ENCODE results near the gene KAT2B. TPM values are rescaled to one million over a fixed set of nuclear protein-coding genes. Genes with fewer than 3 reads are reported as not detected.

Gene KAT2B
- total and polyA plus RNA-seq, 2 of the 8 experiments (the other 6 are each of a cell fraction or from before 2014, with no cell fraction given) = 0.24 to 0.91 TPM

DNA sequence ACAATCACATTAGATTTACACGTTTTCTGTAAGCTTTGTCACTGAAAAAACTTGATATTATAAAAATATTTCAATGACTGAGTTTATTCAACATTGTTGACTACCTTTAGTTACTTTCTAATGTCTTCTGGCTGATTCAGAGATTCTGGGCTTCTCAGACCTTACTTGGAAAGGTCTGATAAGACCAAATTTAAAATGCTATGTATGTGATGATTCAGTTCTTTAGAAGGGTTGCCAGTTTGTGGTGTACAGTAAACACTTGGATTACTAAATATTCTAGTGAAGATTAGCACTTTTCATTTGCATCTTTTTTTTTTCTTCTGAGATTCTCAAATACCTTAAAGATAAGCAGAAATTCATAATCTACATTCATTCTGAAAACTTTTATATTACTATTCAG lies 96.0 kb downstream of the KAT2B start:
- Histone ChIP-seq H3K4me1 (replicated peaks in 1 of 4; ENCODE audit: control insufficient read depth in 3 of 4, insufficient read depth in 4 of 4, low read length in 3 of 4) (no peaks in the 10 kb centered on the region), H3K23ac (ENCODE audit: insufficient read length) (no peak overlapping the region), H3K18ac (ENCODE audit: extremely low read depth, low read length) (no peak overlapping the region), H2BK5ac (ENCODE audit: low read depth, low read length) (no peak overlapping the region), H4K20me1 (replicated peaks in 1 of 2; ENCODE audit: control insufficient read depth in 1 of 2, insufficient read depth in 2 of 2, low read length in 2 of 2) (no peaks in the 10 kb centered on the region), H3K9ac (replicated peaks in 1 of 4; ENCODE audit: extremely low read depth in 1 of 4, low read depth in 3 of 4, low read length in 3 of 4) (no peak overlapping the region), H2BK15ac (ENCODE audit: low read length) (no peak overlapping the region), H3K4ac (replicated peaks; ENCODE audit: insufficient read length, low read depth, low read length) (no peak overlapping the region), H4K91ac (replicated peaks; ENCODE audit: insufficient read length, low read length) (no peak overlapping the region), H3K36me3 (ENCODE audit: control insufficient read depth in 2 of 4, insufficient read depth in 4 of 4, low read length in 3 of 4) (no peaks in the 10 kb centered on the region), H2BK20ac (ENCODE audit: low read length) (no peak overlapping the region), H3K14ac (ENCODE audit: insufficient read length) (no peak overlapping the region), H3K56ac (replicated peaks; ENCODE audit: insufficient read length, low read depth, low read length) (no peak overlapping the region), H3K79me2 (ENCODE audit: control insufficient read depth in 1 of 2, insufficient read depth in 2 of 2, low read length in 2 of 2) (no peaks in the 10 kb centered on the region), H3K23me2 (ENCODE audit: low read depth, low read length) (no peaks in the 10 kb centered on the region), H3K4me3 (ENCODE audit: extremely low read depth in 1 of 4, insufficient read depth in 2 of 4, low read depth in 3 of 4, low read length in 4 of 4) (no peak overlapping the region), H2AFZ (ENCODE audit: low read length) (no peak overlapping the region), H3K9me3 (ENCODE audit: insufficient read depth in 2 of 2, low read depth in 1 of 2, low read length in 1 of 2) (no peaks in the 10 kb centered on the region), H3K4me2 (ENCODE audit: insufficient read depth in 1 of 2, low read depth in 2 of 2, low read length in 2 of 2) (no peak overlapping the region), H3K27ac (ENCODE audit: low read depth, low read length) (no peak overlapping the region), H2BK12ac (ENCODE audit: low read depth, low read length) (no peak overlapping the region), H4K8ac (ENCODE audit: extremely low read depth, insufficient read depth, low read length) (no peak overlapping the region), H2BK120ac (replicated peaks; ENCODE audit: low read depth, low read length) (no peak overlapping the region), H2AK5ac (ENCODE audit: low read depth, low read length) (no peak overlapping the region), H4K5ac (ENCODE audit: insufficient read length, low read depth, low read length) (no peak overlapping the region), H3K79me1 (ENCODE audit: low read depth, low read length) (no peaks in the 10 kb centered on the region), H3K27me3 (replicated peaks in 1 of 4; ENCODE audit: control insufficient read depth in 3 of 4, extremely low read depth in 1 of 4, insufficient read depth in 3 of 4, low read length in 3 of 4) (no peaks in the 10 kb centered on the region)
- ChIA-PET POLR2A (ENCODE audit: partially characterized antibody) (no interaction called here), CTCF (ENCODE audit: partially characterized antibody) (no interaction called here)
- TF ChIP-seq CTBP2 (IDR thresholded peaks at IDR 0.05; ENCODE audit: borderline replicate concordance, insufficient read depth, insufficient read length, low read length) (no peak), EP300 (IDR thresholded peaks at IDR 0.05; ENCODE audit: borderline replicate concordance in 1 of 2, low read depth in 2 of 2, low read length in 2 of 2) (no peak), NRF1 (IDR thresholded peaks at IDR 0.05; ENCODE audit: low read depth, low read length) (no peak), TAF1 (IDR thresholded peaks at IDR 0.05; ENCODE audit: low read depth, low read length) (no peak), CBX8 (IDR thresholded peaks at IDR 0.05; ENCODE audit: borderline replicate concordance, low read depth, low read length) (no peak), FOSL1 (IDR thresholded peaks at IDR 0.05; ENCODE audit: insufficient read depth, low read depth, low read length) (no peak), RAD21 (IDR thresholded peaks at IDR 0.05 in 1 of 2, conservative IDR thresholded peaks at IDR 0.05 in 1 of 2; ENCODE audit: low read depth in 2 of 2, low read length in 2 of 2) (no peak)
- TF ChIP-seq, protein P1, sequence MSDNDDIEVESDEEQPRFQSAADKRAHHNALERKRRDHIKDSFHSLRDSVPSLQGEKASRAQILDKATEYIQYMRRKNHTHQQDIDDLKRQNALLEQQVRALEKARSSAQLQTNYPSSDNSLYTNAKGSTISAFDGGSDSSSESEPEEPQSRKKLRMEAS (IDR thresholded peaks at IDR 0.05) = no peak
- TF ChIP-seq, protein P2, sequence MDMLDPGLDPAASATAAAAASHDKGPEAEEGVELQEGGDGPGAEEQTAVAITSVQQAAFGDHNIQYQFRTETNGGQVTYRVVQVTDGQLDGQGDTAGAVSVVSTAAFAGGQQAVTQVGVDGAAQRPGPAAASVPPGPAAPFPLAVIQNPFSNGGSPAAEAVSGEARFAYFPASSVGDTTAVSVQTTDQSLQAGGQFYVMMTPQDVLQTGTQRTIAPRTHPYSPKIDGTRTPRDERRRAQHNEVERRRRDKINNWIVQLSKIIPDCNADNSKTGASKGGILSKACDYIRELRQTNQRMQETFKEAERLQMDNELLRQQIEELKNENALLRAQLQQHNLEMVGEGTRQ (IDR thresholded peaks at IDR 0.05; ENCODE audit: low read length) = no peak
- no peak for DNase-seq (ENCODE audit: low read depth in 1 of 2, low spot score in 2 of 2)
- FAIRE-seq = no peak
- WGBS, 2 experiments (ENCODE audit: extremely low coverage in 1 of 2, insufficient coverage in 1 of 2, insufficient read length in 1 of 2, insufficient replicate concordance in 2 of 2, low coverage in 1 of 2, low lambda C conversion rate in 2 of 2, missing lambda C conversion rate in 1 of 2) = 93% methylated on average over 1 of the region's 1 CpG; no CpG with 5 or more reads in 1 of the 2 experiments
